ENCODE data around the gene FAM118B. TPM values are rescaled to one million over a fixed set of nuclear protein-coding genes. Genes with fewer than 3 reads are reported as not detected.

FAM118B gene
- total and polyA plus RNA-seq, 2 experiments from 2014 or later, result 29.6 to 35.2 TPM

DNA sequence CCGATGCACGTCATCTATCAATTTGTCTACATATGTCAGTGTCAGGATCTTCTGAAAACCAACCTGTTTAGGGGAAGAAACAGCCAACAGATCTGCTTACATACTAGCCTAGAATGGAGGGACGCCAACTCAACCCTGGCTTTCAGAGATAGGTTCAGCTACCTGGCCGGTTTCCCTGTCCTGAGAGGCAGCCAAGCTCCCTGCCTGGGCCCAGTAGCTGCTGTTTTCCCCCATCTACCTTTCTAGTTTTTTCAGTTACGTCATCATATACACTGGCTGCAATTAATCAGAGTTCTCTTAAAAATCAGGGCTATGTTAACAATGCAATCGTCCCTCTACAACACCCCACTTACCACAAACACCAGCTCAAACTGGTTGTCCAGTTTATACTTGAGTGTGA lies 56.1 kb downstream of the FAM118B start:
- H3K79me2 ChIP-seq, result peaks cover 34% of the 10 kb centered on the region
- peaks cover 17% of the 10 kb centered on the region for H3K4me1 ChIP-seq (ENCODE audit: insufficient read depth)
- 82% methylated on average over 6 of the region's 6 CpGs for WGBS (ENCODE audit: low lambda C conversion rate, missing lambda C conversion rate)
- H3K4me3 ChIP-seq, result peak overlapping the region; percentile 87
- peak overlapping the region; percentile 93 for H3K27ac ChIP-seq
- H3K9me2 ChIP-seq (replicated peaks; ENCODE audit: insufficient read depth), result no peaks in the 10 kb centered on the region
- no peaks in the 10 kb centered on the region for H3K9me3 ChIP-seq (ENCODE audit: low read depth)
- no peak for DNase-seq (ENCODE audit: low spot score)
- H2AFZ ChIP-seq, result peak overlapping the region; percentile 66
- peak overlapping the region; percentile 97 for H3K4me2 ChIP-seq
- TF ChIP-seq, protein P1, sequence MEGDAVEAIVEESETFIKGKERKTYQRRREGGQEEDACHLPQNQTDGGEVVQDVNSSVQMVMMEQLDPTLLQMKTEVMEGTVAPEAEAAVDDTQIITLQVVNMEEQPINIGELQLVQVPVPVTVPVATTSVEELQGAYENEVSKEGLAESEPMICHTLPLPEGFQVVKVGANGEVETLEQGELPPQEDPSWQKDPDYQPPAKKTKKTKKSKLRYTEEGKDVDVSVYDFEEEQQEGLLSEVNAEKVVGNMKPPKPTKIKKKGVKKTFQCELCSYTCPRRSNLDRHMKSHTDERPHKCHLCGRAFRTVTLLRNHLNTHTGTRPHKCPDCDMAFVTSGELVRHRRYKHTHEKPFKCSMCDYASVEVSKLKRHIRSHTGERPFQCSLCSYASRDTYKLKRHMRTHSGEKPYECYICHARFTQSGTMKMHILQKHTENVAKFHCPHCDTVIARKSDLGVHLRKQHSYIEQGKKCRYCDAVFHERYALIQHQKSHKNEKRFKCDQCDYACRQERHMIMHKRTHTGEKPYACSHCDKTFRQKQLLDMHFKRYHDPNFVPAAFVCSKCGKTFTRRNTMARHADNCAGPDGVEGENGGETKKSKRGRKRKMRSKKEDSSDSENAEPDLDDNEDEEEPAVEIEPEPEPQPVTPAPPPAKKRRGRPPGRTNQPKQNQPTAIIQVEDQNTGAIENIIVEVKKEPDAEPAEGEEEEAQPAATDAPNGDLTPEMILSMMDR (IDR thresholded peaks at IDR 0.05; ENCODE audit: poor library complexity), result no peak
- TF ChIP-seq EZH2 (IDR thresholded peaks at IDR 0.05; ENCODE audit: borderline replicate concordance) (no peak), EZH2phosphoT487 (IDR thresholded peaks at IDR 0.05; ENCODE audit: low read depth, severe bottlenecking, unreplicated experiment) (no peak)
- H3K27me3 ChIP-seq, result no peaks in the 10 kb centered on the region
- H4K20me1 ChIP-seq (ENCODE audit: insufficient read depth, poor library complexity, severe bottlenecking), result peaks cover 6% of the 10 kb centered on the region
- H3K36me3 ChIP-seq (replicated peaks; ENCODE audit: insufficient read depth, low read depth), result peaks cover 9% of the 10 kb centered on the region

DNA sequence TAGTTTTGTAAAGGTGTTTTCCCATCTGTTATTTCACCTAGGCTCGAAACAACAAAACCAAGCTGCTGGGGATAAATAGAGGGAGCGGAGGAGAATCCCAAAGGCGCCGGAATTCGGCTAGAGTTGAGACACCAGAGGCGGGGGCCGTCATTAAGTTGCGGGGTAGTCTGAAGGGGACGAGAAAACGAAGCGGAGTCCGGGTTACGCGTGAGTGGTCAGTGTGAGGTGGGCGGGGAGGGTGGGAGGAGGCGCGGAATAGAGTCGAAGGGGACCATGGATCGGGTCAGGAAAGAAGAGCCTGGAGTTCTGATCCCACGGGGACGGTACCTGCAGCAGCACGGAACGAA lies 56.8 kb downstream of the FAM118B start:
- no peaks in the 10 kb centered on the region for H3K9me2 ChIP-seq (replicated peaks; ENCODE audit: insufficient read depth)
- 0% methylated on average over 15 of the region's 23 CpGs for WGBS (ENCODE audit: low lambda C conversion rate, missing lambda C conversion rate)
- TF ChIP-seq, protein P1 (IDR thresholded peaks at IDR 0.05; ENCODE audit: poor library complexity), result no peak
- no peak for TF ChIP-seq EZH2 (IDR thresholded peaks at IDR 0.05; ENCODE audit: borderline replicate concordance)
- no peak for TF ChIP-seq EZH2phosphoT487 (IDR thresholded peaks at IDR 0.05; ENCODE audit: low read depth, severe bottlenecking, unreplicated experiment)
- H3K4me2 ChIP-seq, result peak overlapping the region; percentile 97
- H3K36me3 ChIP-seq (replicated peaks; ENCODE audit: insufficient read depth, low read depth), result peaks cover 9% of the 10 kb centered on the region
- peaks cover 34% of the 10 kb centered on the region for H3K79me2 ChIP-seq
- peak overlapping the region; percentile 66 for H2AFZ ChIP-seq
- peaks cover 6% of the 10 kb centered on the region for H4K20me1 ChIP-seq (ENCODE audit: insufficient read depth, poor library complexity, severe bottlenecking)
- DNase-seq (ENCODE audit: low spot score), result peak; percentile 48
- peak overlapping the region; percentile 93 for H3K27ac ChIP-seq
- H3K27me3 ChIP-seq, result no peaks in the 10 kb centered on the region
- H3K4me3 ChIP-seq, result peak overlapping the region; percentile 87
- no peaks in the 10 kb centered on the region for H3K9me3 ChIP-seq (ENCODE audit: low read depth)
- H3K4me1 ChIP-seq (ENCODE audit: insufficient read depth), result peaks cover 17% of the 10 kb centered on the region

DNA sequence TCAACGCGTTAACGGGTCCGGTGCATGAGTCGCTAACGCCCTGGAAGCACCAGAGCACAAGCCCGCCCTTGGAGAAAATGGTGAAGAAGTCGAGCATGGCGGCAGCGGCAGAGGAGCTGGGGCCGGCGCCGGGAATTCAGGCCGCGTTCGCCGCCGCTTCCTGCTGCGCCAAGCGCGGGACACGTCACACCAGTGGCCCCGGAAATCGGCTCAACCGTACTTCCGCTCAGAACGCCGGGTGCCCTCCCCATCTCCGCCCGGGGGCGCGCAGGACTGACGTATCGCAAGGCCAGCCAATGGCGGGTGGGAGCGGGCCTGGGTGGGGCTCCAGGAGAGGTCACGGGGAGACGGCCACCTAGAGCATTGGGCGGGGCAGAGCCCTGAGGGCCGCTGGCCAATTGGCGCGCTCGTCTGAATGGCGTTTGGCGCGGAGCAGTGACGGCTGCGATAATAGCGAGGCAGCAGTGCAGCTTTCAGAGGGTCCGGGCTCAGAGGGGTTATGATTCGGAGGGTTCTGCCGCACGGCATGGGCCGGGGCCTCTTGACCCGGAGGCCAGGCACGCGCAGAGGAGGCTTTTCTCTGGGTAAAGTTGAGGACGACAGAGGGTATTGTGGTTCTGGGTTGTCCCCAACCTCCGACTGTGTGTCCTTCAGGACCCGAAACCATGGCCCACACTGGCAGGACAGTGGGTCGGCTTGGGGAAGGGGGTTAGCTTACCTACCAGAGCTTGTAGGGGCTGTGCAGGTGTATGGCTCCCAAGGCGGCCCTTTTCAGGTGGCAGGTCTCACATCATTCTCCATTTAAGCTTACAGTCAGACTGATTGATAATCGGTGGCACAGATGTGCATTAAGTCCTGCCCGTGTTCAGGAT lies 57.4 kb downstream of the FAM118B start, which contains the start of the genes FOXRED1 and SRPRA:
TSS of gene FOXRED1 (plus strand) at position 447 of the 872 bp plus-strand sequence. CDS start at position 500, 53 bp downstream.
TSS of gene SRPRA (minus strand) at position 188 of the 872 bp plus-strand sequence. CDS start at position 97, 91 bp downstream.
- WGBS (ENCODE audit: low lambda C conversion rate, missing lambda C conversion rate), result 1% methylated on average over 49 of the region's 64 CpGs

More for the DNA sequence above, 57.4 kb downstream of the FAM118B start, which contains the start of the genes FOXRED1 and SRPRA:
- TF ChIP-seq EZH2 (IDR thresholded peaks at IDR 0.05; ENCODE audit: borderline replicate concordance), result no peak
- TF ChIP-seq, protein P1 (IDR thresholded peaks at IDR 0.05; ENCODE audit: poor library complexity), result no peak
- TF ChIP-seq EZH2phosphoT487 (IDR thresholded peaks at IDR 0.05; ENCODE audit: low read depth, severe bottlenecking, unreplicated experiment), result no peak
- Histone ChIP-seq H3K9me2 (replicated peaks; ENCODE audit: insufficient read depth) (no peaks in the 10 kb centered on the region), H3K27me3 (no peaks in the 10 kb centered on the region), H3K9me3 (ENCODE audit: low read depth) (no peaks in the 10 kb centered on the region), H3K4me3 (peak within 1 kb of the TSS; percentile 87), H3K27ac (peak within 1 kb of the TSS; percentile 93), H4K20me1 (ENCODE audit: insufficient read depth, poor library complexity, severe bottlenecking) (peaks cover 6% of the 10 kb centered on the region), H3K4me2 (peak within 1 kb of the TSS; percentile 97), H3K4me1 (ENCODE audit: insufficient read depth) (peaks cover 17% of the 10 kb centered on the region), H3K36me3 (replicated peaks; ENCODE audit: insufficient read depth, low read depth) (peaks cover 9% of the 10 kb centered on the region), H3K79me2 (peaks cover 34% of the 10 kb centered on the region), H2AFZ (peak within 1 kb of the TSS; percentile 87)
- DNase-seq (ENCODE audit: low spot score), result peak; percentile 100
